Left renal pelvis (tissue), 4 donors: ENCODE measurements around the gene SCNN1A. TPM values are rescaled to one million over a fixed set of nuclear protein-coding genes. Genes with fewer than 3 reads are reported as not detected.

Source experiments
- DNase-seq, 4 donors: peaks; one replicate each; pipeline ENCODE4 v3.0.0-alpha.2; 2013; ENCODE audit warnings: low read depth in 4 of 4, low spot score in 3 of 4
- polyA plus RNA-seq, 4 donors: library from polyadenylated mRNA; unstranded; fragments of 120-200 nt; gene quantifications; one replicate each; pipeline ENCODE4 v1.2.1, GENCODE V29; 2013; ENCODE audit not compliant: insufficient read length in 4 of 4

The SCNN1A gene
- polyA plus RNA-seq, 4 donors = 12.6 to 77.8 (median 68.9) TPM

DNA sequence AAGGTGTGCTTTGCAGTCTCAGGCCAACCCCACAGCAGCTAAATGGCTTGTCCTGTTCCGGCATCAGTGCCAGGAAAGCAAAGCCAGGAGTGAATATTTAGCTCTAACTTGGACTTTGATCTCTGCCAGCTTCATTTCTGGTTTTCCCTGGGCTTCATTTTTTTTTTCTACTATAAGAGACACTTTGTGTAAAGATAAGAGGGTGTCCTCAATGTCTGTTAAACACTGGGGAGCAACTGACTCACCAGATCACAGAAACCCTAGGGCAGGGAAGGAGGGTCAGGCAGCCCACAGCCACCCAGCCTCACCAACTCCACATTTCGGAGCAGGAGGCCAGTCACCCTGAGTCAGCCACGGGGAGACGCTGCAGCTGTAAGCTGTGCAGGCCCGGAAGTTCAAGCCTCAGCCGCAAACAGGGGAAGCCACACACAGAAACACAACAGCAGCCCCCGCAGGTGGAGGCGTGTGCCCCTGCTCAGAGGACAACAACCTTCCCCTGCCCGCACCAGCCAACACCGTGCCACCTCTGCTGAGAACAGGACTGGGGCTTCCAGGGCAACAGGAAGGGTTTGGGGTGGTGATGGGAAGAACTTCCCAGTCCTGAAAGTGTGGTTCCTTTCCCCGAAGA, 39.8 kb downstream of the SCNN1A start:
- DNase-seq = no peak

DNA sequence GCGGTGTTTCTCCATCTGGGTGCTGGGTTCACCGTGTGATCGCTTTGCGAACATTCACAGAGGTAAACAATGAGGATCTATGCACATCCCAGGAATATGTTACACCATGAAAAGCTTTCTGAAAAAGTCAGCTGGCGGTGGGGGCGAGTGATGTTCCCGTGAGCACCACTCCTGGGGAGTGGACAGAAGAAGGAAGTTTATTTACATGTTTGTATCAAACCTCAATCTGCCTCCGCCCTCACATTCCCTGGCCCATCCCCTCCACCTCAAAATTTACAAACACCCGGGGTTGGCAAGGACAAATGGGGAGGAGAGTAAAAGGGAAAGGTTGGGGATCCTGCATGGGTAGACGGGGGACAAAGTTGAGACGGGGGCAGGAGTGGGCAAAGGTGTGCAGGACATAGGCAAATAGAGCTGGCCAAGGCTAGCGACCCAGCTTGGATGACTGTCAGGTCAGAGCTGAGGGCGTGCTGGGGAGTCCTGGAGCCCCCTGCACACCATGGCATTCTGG, 40.4 kb downstream of the SCNN1A start:
- no peak for DNase-seq

- no peak for DNase-seq
Measured at GRCh38 chr12:6334359-6334758, 41.0 kb downstream of the SCNN1A start.

GRCh38 chr12:6333566-6333965, 41.8 kb downstream of the SCNN1A start:
- no peak for DNase-seq

DNA sequence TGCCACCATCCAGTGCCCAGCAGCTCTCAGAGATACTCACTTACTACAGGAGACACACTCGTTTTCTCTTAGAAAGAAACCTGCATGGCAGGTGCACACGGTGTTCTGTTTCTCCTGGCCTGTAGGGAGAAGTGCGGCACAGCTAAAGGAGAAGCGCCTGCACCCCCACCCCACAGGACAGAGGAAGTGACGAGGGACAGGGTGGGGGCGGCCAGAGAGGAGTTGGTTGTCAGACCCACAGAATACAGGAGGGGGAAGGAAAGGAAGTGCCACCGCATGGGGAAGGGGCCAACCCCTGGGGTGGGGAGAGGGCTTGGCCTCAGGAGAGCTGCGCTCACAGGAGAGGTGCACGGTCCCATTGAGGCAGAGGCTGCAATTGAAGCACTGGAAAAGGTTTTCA, 42.3 kb downstream of the SCNN1A start:
- DNase-seq = no peak

GRCh38 chr12:6332459-6332858, 42.9 kb downstream of the SCNN1A start:
- DNase-seq = no peak

DNA sequence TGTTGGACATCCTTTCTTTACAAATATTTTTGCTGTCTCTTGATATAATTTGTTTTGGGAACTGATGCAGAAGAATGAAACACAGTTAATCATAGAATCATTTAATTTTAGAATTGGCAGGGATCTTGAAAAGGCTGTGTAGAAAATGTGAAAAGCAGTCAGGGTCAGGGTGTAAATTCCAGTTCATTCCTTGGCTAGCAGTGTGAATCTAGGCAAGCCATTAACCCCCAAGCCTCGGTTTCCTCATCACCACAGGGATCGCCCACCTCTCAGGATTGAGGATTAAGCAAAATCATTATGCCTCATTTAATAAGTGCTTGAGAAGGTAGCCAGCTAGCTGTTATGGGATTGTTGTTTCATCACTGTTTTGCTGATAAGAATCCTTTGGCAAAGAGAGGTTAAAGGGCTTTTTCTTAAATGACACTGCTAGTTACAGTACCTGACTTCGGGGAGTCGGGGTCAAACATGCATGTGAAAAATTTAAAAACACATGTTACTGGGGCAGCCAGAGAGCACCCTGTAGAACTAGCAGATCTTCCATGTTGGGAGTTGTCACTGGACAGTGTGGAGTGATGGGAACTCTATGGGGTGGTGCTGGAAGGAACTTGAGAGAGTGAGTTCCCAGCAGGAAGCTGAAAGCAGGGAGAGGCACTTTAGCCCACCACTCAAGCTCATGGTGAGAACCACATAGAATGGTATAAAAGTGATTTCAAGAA, 44.2 kb downstream of the SCNN1A start:
- DNase-seq = no peak

GRCh38 chr12:6330192-6330591, 45.2 kb downstream of the SCNN1A start:
- no peak for DNase-seq

DNA sequence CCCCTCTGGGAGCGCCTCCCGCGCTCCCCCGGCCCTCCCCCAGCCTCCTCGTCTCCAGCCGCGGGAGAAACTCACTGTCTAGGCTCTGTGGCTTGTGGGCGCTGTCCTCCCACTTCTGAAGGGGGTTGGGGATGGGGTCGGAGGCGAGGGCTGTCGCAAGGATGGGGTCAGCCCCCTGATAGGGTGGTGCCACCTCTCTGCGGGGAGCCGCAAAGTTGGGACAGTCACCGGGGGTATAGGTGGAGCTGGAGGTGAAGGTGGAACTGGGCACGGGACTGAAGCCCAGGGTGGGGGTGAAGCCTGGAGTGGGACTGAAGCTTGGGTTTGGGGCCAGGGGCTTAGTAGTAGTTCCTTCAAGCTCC, 45.7 kb downstream of the SCNN1A start:
- DNase-seq = no peak

GRCh38 chr12:6328945-6329702, 46.2 kb downstream of the SCNN1A start:
- DNase-seq = no peak

- DNase-seq = no peak
Measured at GRCh38 chr12:6328045-6328779, 47.2 kb downstream of the SCNN1A start.

DNA sequence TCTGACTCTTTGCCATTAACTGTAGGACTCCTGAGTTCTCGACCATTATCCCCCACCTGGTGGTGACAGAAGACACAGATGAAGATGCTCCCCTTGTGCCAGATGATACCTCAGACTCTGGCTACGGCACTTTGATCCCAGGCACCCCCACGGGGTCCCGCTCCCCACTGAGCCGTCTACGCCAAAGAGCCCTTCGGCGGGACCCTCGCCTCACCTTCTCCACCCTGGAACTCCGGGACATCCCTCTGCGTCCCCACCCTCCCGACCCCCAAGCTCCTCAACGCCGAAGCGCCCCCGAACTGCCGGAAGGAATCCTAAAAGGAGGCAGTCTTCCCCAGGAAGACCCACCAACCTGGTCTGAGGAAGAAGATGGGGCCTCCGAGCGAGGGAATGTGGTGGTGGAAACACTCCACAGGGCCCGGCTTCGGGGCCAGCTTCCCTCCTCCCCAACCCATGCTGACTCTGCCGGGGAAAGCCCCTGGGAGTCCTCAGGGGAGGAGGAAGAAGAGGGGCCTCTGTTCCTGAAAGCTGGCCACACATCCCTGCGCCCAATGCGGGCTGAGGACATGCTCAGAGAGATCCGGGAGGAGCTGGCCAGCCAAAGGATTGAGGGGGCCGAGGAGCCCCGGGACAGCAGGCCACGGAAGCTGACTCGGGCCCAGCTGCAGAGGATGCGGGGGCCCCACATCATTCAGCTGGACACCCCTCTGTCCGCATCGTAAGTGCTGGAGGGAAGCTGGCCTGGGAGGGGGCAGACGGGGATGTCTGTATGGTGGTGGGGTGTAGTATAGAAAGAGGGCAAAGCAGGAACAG, 47.9 kb downstream of the SCNN1A start:
- DNase-seq = no peak

- DNase-seq = no peak
Measured at GRCh38 chr12:6326316-6327228, 48.8 kb downstream of the SCNN1A start.

- DNase-seq = no peak
Measured at GRCh38 chr12:6324936-6325750, 50.2 kb downstream of the SCNN1A start.

- DNase-seq = no peak
Measured at GRCh38 chr12:6323995-6324711, 51.2 kb downstream of the SCNN1A start.

- DNase-seq = no peak
Measured at GRCh38 chr12:6323340-6323994, 51.9 kb downstream of the SCNN1A start.

GRCh38 chr12:6322969-6323339, 52.4 kb downstream of the SCNN1A start:
- DNase-seq = no peak
